HCT116 (cell line): ENCODE measurements around the gene PDPK1. TPM values are rescaled to one million over a fixed set of nuclear protein-coding genes. Genes with fewer than 3 reads are reported as not detected.
"Not testable (repeated sequence)": the region's sequence is repeated elsewhere in the genome, so short reads cannot be mapped to it uniquely, and the experiment has no call there.

Experiments
- ATAC-seq: fragments of 200-7000 bp; cut with Tn5 transposase; 2 replicates; pipeline ENCODE4 v1.9.1; 2020; ENCODE audit warnings: mild to moderate bottlenecking, moderate library complexity
- BruUV-seq: library from RNA; stranded (reverse); fragments of 400-500 nt; replicated peaks from 2 replicates; lab custom pipeline; 2021; lab: Mats Ljungman, UMichigan
- CTCF ChIA-PET: fragments of 300-600 bp; sonication (Branson Sonifier 250); formaldehyde crosslinking; loops from one replicate; lab custom pipeline; 2021; ENCODE audit warnings: antibody characterized with exemption; lab: Charles Lee
- POLR2A ChIA-PET: fragments of 300-600, 350-600 bp; sonication (Branson Sonifier 250); formaldehyde crosslinking; loops from one replicate; lab custom pipeline; 2021; ENCODE audit warnings: antibody characterized with exemption; lab: Charles Lee
- RAD21 ChIA-PET, 2 experiments: fragments of 300-600 bp; sonication (Branson Sonifier 250); formaldehyde crosslinking; loops; one replicate each; lab custom pipeline; 2023; ENCODE audit warnings: low total read pairs in 2 of 2; ENCODE audit not compliant: uncharacterized antibody in 2 of 2, unreplicated experiment in 2 of 2, low non-redundant PET in 1 of 2; lab: Charles Lee
- DNase-seq: peaks from one replicate; pipeline ENCODE4 v3.0.0-alpha.2; 2010; ENCODE audit warnings: low read depth, low spot score
- H2AFZ ChIP-seq: fragments of 200-600 bp; shearing (Covaris generic), sonication (generic); 2 replicates; pipeline ENCODE4 v1.6.1; 2017; ENCODE audit warnings: low read depth, mixed run types, mixed read lengths, antibody characterized with exemption, low read length; ENCODE audit not compliant: poor library complexity, severe bottlenecking
- H3K27ac ChIP-seq: 2 replicates; pipeline ENCODE4 v1.5.1; 2012; ENCODE audit warnings: low read depth, low read length
- H3K27me3 ChIP-seq: fragments of 200-600 bp; sonication (generic); 2 replicates; pipeline ENCODE4 v1.6.1; 2016; ENCODE audit warnings: mixed run types, low read length, mixed read lengths; ENCODE audit not compliant: insufficient read depth
- H3K36me3 ChIP-seq, 2 experiments: fragments of 200-500 bp in 1 of 2; fragments of 200-600 bp in 1 of 2; sonication (Bioruptor generic) in 1 of 2; sonication (generic) in 1 of 2; 2 replicates each; pipeline versions ENCODE4 v1.5.1 to v1.6.1; 2014 to 2016; ENCODE audit warnings: low read length in 2 of 2, inconsistent platforms in 1 of 2, mixed read lengths in 1 of 2, mixed run types in 1 of 2; ENCODE audit not compliant: insufficient read depth in 2 of 2, control insufficient read depth in 1 of 2
- H3K4me1 ChIP-seq, 2 experiments: fragments of 200-600 bp in 1 of 2; sonication (generic) in 1 of 2; 2 replicates each; pipeline versions ENCODE4 v1.5.1 to v1.6.1; 2012 to 2017; ENCODE audit warnings: low read length in 2 of 2, inconsistent platforms in 1 of 2, mild to moderate bottlenecking in 1 of 2, mixed read lengths in 1 of 2, mixed run types in 1 of 2, moderate library complexity in 1 of 2; ENCODE audit not compliant: insufficient read depth in 2 of 2, control insufficient read depth in 1 of 2
- H3K4me2 ChIP-seq: fragments of 200-600 bp; sonication (generic); 2 replicates; pipeline ENCODE4 v1.6.1; 2017; ENCODE audit warnings: mixed run types, low read length, mixed read lengths
- H3K4me3 ChIP-seq, 2 experiments: fragments of 200-600 bp in 1 of 2; sonication (generic) in 1 of 2; replicated peaks in 1 of 2; 2 replicates each; pipeline ENCODE4 v1.5.1; 2011 to 2016; ENCODE audit warnings: low read length in 2 of 2, control low read depth in 1 of 2, low read depth in 1 of 2, mild to moderate bottlenecking in 1 of 2, mixed read lengths in 1 of 2, mixed run types in 1 of 2
- H3K79me2 ChIP-seq: fragments of 200-600 bp; sonication (generic); 2 replicates; pipeline ENCODE4 v1.6.1; 2017; ENCODE audit warnings: mild to moderate bottlenecking, mixed run types, low read length, moderate library complexity, mixed read lengths; ENCODE audit not compliant: insufficient read depth
- H3K9ac ChIP-seq: fragments of 200-600 bp; sonication (generic); 2 replicates; pipeline ENCODE4 v1.6.1; 2016; ENCODE audit warnings: low read length, mixed read lengths
- H3K9me2 ChIP-seq: fragments of 200-600 bp; sonication (generic), shearing (Covaris generic); 2 replicates; pipeline ENCODE4 v1.6.1; 2017; ENCODE audit warnings: mixed run types, mild to moderate bottlenecking, moderate library complexity; ENCODE audit not compliant: insufficient read depth
- H3K9me3 ChIP-seq, 2 experiments: fragments of 200-500 bp in 1 of 2; fragments of 200-600 bp in 1 of 2; sonication (Bioruptor generic) in 1 of 2; sonication (generic) in 1 of 2; 2 replicates each; pipeline ENCODE4 v1.6.1; 2014 to 2017; ENCODE audit warnings: low read length in 2 of 2, mixed read lengths in 2 of 2, inconsistent platforms in 1 of 2, low read depth in 1 of 2, mild to moderate bottlenecking in 1 of 2, mixed run types in 1 of 2, moderate library complexity in 1 of 2; ENCODE audit not compliant: control insufficient read depth in 1 of 2, insufficient read depth in 1 of 2
- H4K20me1 ChIP-seq: fragments of 200-600 bp; sonication (generic), shearing (Covaris generic); 2 replicates; pipeline ENCODE4 v1.6.1; 2017; ENCODE audit warnings: mixed run types, mild to moderate bottlenecking, moderate library complexity; ENCODE audit not compliant: insufficient read depth
- CTCF ChIP-seq, 3 experiments: fragments of 200-600 bp in 1 of 3; sonication (generic) in 1 of 3; IDR thresholded peaks in 2 of 3; conservative IDR thresholded peaks in 1 of 3; 2 replicates each; pipeline ENCODE4 v1.5.1; 2012 to 2017; ENCODE audit warnings: low read depth in 2 of 3, low read length in 2 of 3, antibody characterized with exemption in 1 of 3, borderline replicate concordance in 1 of 3, control low read depth in 1 of 3, mild to moderate bottlenecking in 1 of 3, mixed read lengths in 1 of 3, mixed run types in 1 of 3, moderate library complexity in 1 of 3; ENCODE audit not compliant: insufficient read depth in 1 of 3
- RAD21 ChIP-seq: IDR thresholded peaks from 2 replicates; pipeline ENCODE4 v1.6.1; 2012; ENCODE audit warnings: low read depth, mild to moderate bottlenecking
- intact Hi-C: fragments of 100-400 bp; cut with micrococcal nuclease; formaldehyde crosslinking; loops from 2 replicates; pipeline ENCODE4 v1.10.0; 2022
- total RNA-seq: library from RNA; stranded (reverse); gene quantifications from one replicate; pipeline ENCODE4 v1.2.1, GENCODE V29; 2021; ENCODE audit not compliant: unreplicated experiment

The PDPK1 gene
- total RNA-seq, 1 experiment from 2014 or later, result 36.1 TPM

- CTCF ChIA-PET, H2AFZ ChIP-seq, intact Hi-C loops, H3K4me2 ChIP-seq, H3K9ac ChIP-seq, H3K27ac ChIP-seq, H3K9me3 ChIP-seq, ATAC-seq, H3K9me2 ChIP-seq, POLR2A ChIA-PET, H3K4me1 ChIP-seq, BruUV-seq, H3K36me3 ChIP-seq, H3K79me2 ChIP-seq, H4K20me1 ChIP-seq, H3K4me3 ChIP-seq, DNase-seq, RAD21 ChIA-PET, H3K27me3 ChIP-seq: not testable (repeated sequence)
These were observed 19.3 kb downstream of the PDPK1 start for GRCh38 chr16:2557150-2557549.

DNA sequence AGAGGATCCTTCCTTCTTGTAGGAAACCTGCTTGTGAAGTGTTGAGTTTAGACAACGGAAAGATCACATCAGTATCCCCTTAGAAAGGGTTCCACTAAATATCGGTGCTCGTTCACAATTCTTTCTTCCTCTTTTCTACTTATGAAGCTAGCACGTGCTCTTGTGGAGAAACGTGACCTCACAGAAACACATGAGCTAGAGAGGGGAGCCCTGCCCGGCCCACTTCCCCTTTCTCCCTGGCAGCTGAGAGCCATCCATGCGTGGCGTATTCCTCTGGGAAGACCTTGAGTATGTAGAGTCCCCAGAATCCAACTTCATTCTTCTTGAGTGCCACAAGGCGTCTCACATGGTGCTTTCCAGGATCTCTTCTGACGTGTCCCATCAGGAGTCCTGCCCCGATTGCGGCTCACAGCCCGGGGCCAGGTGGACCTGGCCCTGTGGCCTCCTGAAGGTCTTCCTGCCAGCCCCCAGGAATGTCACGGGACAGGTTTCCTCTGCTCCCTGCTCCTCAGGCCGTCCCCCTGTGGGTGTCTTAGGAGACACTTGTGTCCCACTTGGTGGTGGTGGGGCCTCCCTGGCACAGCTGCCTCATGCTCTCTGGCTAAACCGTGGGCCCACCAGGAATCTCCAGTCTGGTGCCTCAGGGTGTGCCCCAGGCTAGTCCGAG, 22.4 kb downstream of the PDPK1 start:
- CTCF ChIA-PET, H3K4me1 ChIP-seq, H3K4me3 ChIP-seq, H3K79me2 ChIP-seq, H4K20me1 ChIP-seq, H3K4me2 ChIP-seq, RAD21 ChIA-PET, H3K9me2 ChIP-seq, DNase-seq, H3K9ac ChIP-seq, H3K27ac ChIP-seq, H3K27me3 ChIP-seq, H3K9me3 ChIP-seq, H3K36me3 ChIP-seq, POLR2A ChIA-PET, intact Hi-C loops, H2AFZ ChIP-seq, BruUV-seq: not testable (repeated sequence)
- ATAC-seq, result peak; percentile 56

DNA sequence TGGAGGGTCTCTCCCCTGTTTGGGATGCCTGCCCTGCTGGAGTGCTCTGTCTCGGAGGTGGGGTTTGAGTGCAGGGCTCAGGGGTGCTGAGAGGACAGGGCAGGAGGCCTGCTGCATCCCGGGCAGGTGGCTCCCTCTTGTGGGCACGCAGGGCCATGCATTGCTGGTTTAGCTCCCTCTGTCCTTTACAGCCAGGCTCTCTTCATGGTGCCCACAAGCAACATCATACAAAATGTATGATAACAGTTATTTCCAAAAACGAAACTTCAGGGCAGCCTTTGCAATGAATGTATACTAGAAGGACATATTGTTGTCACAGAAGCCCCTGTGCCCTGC, 22.9 kb downstream of the PDPK1 start:
- H3K4me3 ChIP-seq, H3K27ac ChIP-seq, CTCF ChIA-PET, H3K27me3 ChIP-seq, RAD21 ChIA-PET, H3K9ac ChIP-seq, H3K4me2 ChIP-seq, BruUV-seq, H2AFZ ChIP-seq, H3K79me2 ChIP-seq, H4K20me1 ChIP-seq, H3K9me3 ChIP-seq, intact Hi-C loops, DNase-seq, H3K9me2 ChIP-seq, H3K36me3 ChIP-seq, H3K4me1 ChIP-seq, POLR2A ChIA-PET: not testable (repeated sequence)
- TF ChIP-seq RAD21 (peak; percentile 36), CTCF (IDR thresholded peaks at IDR 0.05 in 2 of 3, conservative IDR thresholded peaks at IDR 0.05 in 1 of 3; ENCODE audit: borderline replicate concordance in 1 of 3, insufficient read depth in 1 of 3, low read depth in 2 of 3, low read length in 2 of 3) (peak; percentile 17 to 32 (median 19); a peak in 5 of 6 replicates)
- peak; percentile 99 for ATAC-seq

- H3K4me3 ChIP-seq, H2AFZ ChIP-seq, POLR2A ChIA-PET, ATAC-seq, RAD21 ChIA-PET, H3K9me3 ChIP-seq, H3K79me2 ChIP-seq, H4K20me1 ChIP-seq, BruUV-seq, H3K9ac ChIP-seq, H3K36me3 ChIP-seq, H3K9me2 ChIP-seq, H3K27me3 ChIP-seq, DNase-seq, CTCF ChIA-PET, intact Hi-C loops, H3K27ac ChIP-seq, H3K4me1 ChIP-seq, H3K4me2 ChIP-seq: not testable (repeated sequence)
These were observed 29.7 kb downstream of the PDPK1 start for GRCh38 chr16:2567506-2567905.
